ENCODE measurements around the gene SP1.
"Not testable (repeated sequence)": the region's sequence is repeated elsewhere in the genome, so short reads cannot be mapped to it uniquely, and the experiment has no call there.

The SP1 gene

DNA sequence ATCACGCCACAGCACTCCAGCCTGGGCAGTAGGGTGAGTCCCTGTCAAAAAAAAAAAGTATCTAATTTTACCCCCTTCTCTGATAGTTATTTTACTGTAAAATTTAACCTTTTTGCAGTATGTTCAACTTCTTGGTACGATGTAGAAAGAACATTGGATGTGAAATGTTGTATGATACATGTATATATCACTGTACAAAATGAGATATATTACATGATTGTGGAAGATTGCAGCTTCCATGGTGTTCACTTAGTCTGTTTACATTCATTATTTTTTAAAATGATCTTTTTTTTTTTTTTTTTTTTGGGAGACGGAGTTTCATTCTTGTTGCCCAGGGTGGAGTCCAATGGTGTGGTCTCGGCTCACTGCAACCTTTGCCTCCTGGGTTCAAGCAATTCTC, 9.0 kb downstream of the SP1 start:
- Histone ChIP-seq H3K4me3 (ENCODE audit: low read depth, low read length) (no peak overlapping the region), H3K36me3 (peaks cover 69% of the 10 kb centered on the region), H3K27ac (no peak overlapping the region), H3K27me3 (ENCODE audit: insufficient read depth, low read depth, severe bottlenecking) (no peaks in the 10 kb centered on the region), H3K9me3 (ENCODE audit: severe bottlenecking) (no peaks in the 10 kb centered on the region)
- DNase-seq: no peak
- TF ChIP-seq, protein P1, sequence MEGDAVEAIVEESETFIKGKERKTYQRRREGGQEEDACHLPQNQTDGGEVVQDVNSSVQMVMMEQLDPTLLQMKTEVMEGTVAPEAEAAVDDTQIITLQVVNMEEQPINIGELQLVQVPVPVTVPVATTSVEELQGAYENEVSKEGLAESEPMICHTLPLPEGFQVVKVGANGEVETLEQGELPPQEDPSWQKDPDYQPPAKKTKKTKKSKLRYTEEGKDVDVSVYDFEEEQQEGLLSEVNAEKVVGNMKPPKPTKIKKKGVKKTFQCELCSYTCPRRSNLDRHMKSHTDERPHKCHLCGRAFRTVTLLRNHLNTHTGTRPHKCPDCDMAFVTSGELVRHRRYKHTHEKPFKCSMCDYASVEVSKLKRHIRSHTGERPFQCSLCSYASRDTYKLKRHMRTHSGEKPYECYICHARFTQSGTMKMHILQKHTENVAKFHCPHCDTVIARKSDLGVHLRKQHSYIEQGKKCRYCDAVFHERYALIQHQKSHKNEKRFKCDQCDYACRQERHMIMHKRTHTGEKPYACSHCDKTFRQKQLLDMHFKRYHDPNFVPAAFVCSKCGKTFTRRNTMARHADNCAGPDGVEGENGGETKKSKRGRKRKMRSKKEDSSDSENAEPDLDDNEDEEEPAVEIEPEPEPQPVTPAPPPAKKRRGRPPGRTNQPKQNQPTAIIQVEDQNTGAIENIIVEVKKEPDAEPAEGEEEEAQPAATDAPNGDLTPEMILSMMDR (IDR thresholded peaks at IDR 0.05; ENCODE audit: low read depth, low read length): no peak

DNA sequence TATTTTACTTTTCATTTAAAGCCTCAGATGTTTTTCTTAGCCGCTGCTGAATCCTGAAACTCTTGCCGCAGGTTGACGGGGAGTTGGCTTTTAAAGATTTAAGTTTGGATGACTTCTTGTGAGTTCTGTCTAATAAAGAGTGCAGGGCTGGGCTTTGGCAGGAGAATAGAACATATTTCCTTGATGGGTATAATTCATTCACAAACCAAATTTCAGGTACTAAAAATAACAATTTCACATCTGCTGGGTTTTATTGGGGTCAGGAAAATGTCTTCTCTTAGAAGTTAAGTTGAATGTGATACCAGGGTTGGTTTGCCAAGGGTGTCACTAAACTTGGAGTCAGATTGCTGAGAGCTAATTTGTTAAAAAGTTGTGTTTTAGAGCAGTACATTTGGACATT, 9.7 kb downstream of the SP1 start:
- peaks cover 62% of the 10 kb centered on the region for H3K36me3 ChIP-seq
- no peaks in the 10 kb centered on the region for H3K27me3 ChIP-seq (ENCODE audit: insufficient read depth, low read depth, severe bottlenecking)
- no peak overlapping the region for H3K27ac ChIP-seq
- H3K4me3 ChIP-seq (ENCODE audit: low read depth, low read length): no peak overlapping the region
- DNase-seq: no peak
- TF ChIP-seq, protein P1 (IDR thresholded peaks at IDR 0.05; ENCODE audit: low read depth, low read length): no peak
- H3K9me3 ChIP-seq (ENCODE audit: severe bottlenecking): no peaks in the 10 kb centered on the region

DNA sequence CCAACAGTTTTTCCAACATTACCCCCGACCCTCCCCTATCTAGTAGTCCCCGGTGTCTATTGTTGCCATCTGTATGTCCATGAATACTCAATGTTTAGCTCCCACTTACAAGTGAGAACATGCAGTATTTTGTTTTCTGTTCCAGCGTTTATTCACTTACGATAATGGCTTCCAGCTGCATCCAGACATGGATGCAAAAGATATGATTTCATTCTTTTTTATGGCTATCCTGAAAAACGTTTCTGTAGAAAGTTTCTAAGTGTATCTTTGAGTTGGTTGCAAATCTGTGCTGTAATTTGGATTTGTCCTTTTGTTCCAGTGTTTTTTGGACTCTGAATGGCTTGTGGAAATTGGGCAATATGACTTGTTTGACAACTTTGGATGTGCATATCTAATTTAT, 11.7 kb downstream of the SP1 start:
- Histone ChIP-seq H3K4me3 (ENCODE audit: low read depth, low read length) (no peak overlapping the region), H3K36me3 (peaks cover 48% of the 10 kb centered on the region), H3K27me3 (ENCODE audit: insufficient read depth, low read depth, severe bottlenecking) (no peaks in the 10 kb centered on the region), H3K27ac (no peak overlapping the region), H3K9me3 (ENCODE audit: severe bottlenecking) (no peaks in the 10 kb centered on the region)
- no peak for DNase-seq
- TF ChIP-seq, protein P1 (IDR thresholded peaks at IDR 0.05; ENCODE audit: low read depth, low read length): no peak

DNA sequence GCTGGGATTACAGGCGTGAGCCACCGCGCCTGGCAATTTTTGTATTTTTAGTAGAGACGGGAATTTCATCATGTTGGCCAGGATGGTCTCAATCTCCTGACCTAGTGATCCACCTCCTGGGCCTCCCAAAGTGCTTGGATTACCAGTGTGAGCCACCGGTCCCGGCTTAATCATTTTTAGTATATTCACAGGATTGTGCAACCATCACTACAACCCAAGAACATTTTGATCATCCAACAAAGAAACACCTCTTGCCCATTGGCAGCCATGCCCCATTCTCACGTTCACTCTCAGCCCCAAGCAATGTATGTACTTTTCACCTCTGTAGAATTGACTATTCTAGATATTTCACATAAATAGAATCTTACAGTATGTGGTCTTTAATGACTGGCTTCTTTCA, 19.9 kb downstream of the SP1 start:
- no peak overlapping the region for H3K27ac ChIP-seq
- no peaks in the 10 kb centered on the region for H3K9me3 ChIP-seq (ENCODE audit: severe bottlenecking)
- H3K36me3 ChIP-seq: peaks cover 17% of the 10 kb centered on the region
- TF ChIP-seq, protein P1 (IDR thresholded peaks at IDR 0.05; ENCODE audit: low read depth, low read length): no peak
- H3K4me3 ChIP-seq (ENCODE audit: low read depth, low read length): no peak overlapping the region
- H3K27me3 ChIP-seq (ENCODE audit: insufficient read depth, low read depth, severe bottlenecking): no peaks in the 10 kb centered on the region
- no peak for DNase-seq

- not testable (repeated sequence) for H3K4me3 ChIP-seq (ENCODE audit: low read depth, low read length); DNase-seq; H3K9me3 ChIP-seq (ENCODE audit: severe bottlenecking); H3K27me3 ChIP-seq (ENCODE audit: insufficient read depth, low read depth, severe bottlenecking); H3K27ac ChIP-seq
- H3K36me3 ChIP-seq: peaks cover 27% of the 10 kb centered on the region
These were observed 22.4 kb downstream of the SP1 start for GRCh38 chr12:53402351-53402750.

DNA sequence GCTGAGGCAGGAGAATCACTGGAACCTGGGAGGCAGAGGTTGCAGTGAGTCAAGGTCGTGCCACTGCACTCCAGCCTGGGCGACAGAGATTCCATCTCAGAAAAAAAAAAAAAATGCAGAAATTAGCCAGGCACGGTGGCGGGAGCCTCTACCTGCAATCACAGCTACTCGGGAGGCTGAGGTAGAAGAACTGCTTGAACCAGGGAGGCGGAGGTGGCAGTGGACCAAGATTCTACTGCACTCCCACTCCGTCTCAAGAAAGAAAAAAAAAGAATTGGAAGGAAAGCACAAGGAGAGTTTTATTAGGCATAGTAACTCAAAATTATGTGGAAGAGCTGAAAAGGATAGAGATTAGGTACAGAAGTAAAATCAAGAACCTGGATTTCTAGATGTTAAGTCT, 22.9 kb downstream of the SP1 start:
- Histone ChIP-seq H3K27me3 (ENCODE audit: insufficient read depth, low read depth, severe bottlenecking) (no peaks in the 10 kb centered on the region), H3K4me3 (ENCODE audit: low read depth, low read length) (no peak overlapping the region), H3K27ac (no peak overlapping the region), H3K9me3 (ENCODE audit: severe bottlenecking) (no peaks in the 10 kb centered on the region), H3K36me3 (peaks cover 29% of the 10 kb centered on the region)
- DNase-seq: no peak
- TF ChIP-seq, protein P1 (IDR thresholded peaks at IDR 0.05; ENCODE audit: low read depth, low read length): no peak
